PC-3 (cell line): ENCODE results near the gene SACS. TPM values are rescaled to one million over a fixed set of nuclear protein-coding genes. Genes with fewer than 3 reads are reported as not detected.

Experiments used
- ATAC-seq: fragments of 200-7000 bp; cut with Tn5 transposase; 2 replicates; pipeline ENCODE4 v1.9.1; 2020; ENCODE audit warnings: mild to moderate bottlenecking, moderate library complexity
- BruUV-seq: library from RNA; stranded (reverse); fragments of 400-500 nt; replicated peaks from 2 replicates; lab custom pipeline; 2021; lab: Mats Ljungman, UMichigan
- CTCF ChIA-PET: fragments of 300-600 bp; sonication (Branson Sonifier 250); formaldehyde crosslinking; loops from one replicate; lab custom pipeline; 2022; ENCODE audit warnings: antibody characterized with exemption; lab: Charles Lee
- POLR2A ChIA-PET: fragments of 300-600 bp; sonication (Branson Sonifier 250); formaldehyde crosslinking; loops from one replicate; lab custom pipeline; 2022; ENCODE audit warnings: antibody characterized with exemption; ENCODE audit not compliant: unreplicated experiment; lab: Charles Lee
- DNase-seq: peaks from one replicate; pipeline ENCODE4 v3.0.0-alpha.2; 2015
- H2AFZ ChIP-seq: fragments of 300-600 bp; sonication (generic); 2 replicates; pipeline ENCODE4 v1.6.0; 2016; ENCODE audit warnings: antibody characterized with exemption, low read length
- H3F3A ChIP-seq: fragments of 300-600 bp; sonication (generic); one replicate; pipeline ENCODE4 v1.6.0; 2017; ENCODE audit warnings: antibody characterized with exemption, low read length, control low read depth, mild to moderate bottlenecking; ENCODE audit not compliant: unreplicated experiment
- H3K27ac ChIP-seq: fragments of 300-600 bp; sonication (generic); 2 replicates; pipeline ENCODE4 v1.5.1; 2016; ENCODE audit warnings: mild to moderate bottlenecking, low read length
- H3K27me3 ChIP-seq: fragments of 300-600 bp; sonication (generic); 2 replicates; pipeline ENCODE4 v1.6.1; 2016; ENCODE audit warnings: low read length, mixed read lengths
- H3K36me3 ChIP-seq: fragments of 300-600 bp; sonication (generic); 2 replicates; pipeline ENCODE4 v1.6.1; 2016; ENCODE audit warnings: low read depth, mixed run types, low read length, mixed read lengths
- H3K4me1 ChIP-seq: fragments of 300-600 bp; sonication (generic); 2 replicates; pipeline ENCODE4 v1.5.1; 2016; ENCODE audit warnings: low read length; ENCODE audit not compliant: insufficient read depth
- H3K4me2 ChIP-seq: fragments of 300-600 bp; sonication (generic); 2 replicates; pipeline ENCODE4 v1.6.0; 2016; ENCODE audit warnings: low read length
- H3K4me3 ChIP-seq: fragments of 300-600 bp; sonication (generic); 2 replicates; pipeline ENCODE4 v1.5.1; 2016; ENCODE audit warnings: mild to moderate bottlenecking, low read length, mixed read lengths
- H3K79me2 ChIP-seq: fragments of 300-600 bp; sonication (generic); 2 replicates; pipeline ENCODE4 v1.6.1; 2017; ENCODE audit warnings: low read length, mixed read lengths
- H3K9ac ChIP-seq: fragments of 300-600 bp; sonication (generic); 2 replicates; pipeline ENCODE4 v1.6.0; 2016; ENCODE audit warnings: mild to moderate bottlenecking, low read length
- H3K9me2 ChIP-seq: fragments of 300-600 bp; sonication (generic); replicated peaks from 2 replicates; pipeline ENCODE4 v1.6.1; 2016; ENCODE audit warnings: mixed run types, low read length, mixed read lengths
- H3K9me3 ChIP-seq: fragments of 300-600 bp; sonication (generic); 2 replicates; pipeline ENCODE4 v1.6.1; 2016; ENCODE audit warnings: low read length, mixed read lengths
- H4K20me1 ChIP-seq: fragments of 300-600 bp; sonication (generic); 2 replicates; pipeline ENCODE4 v1.6.1; 2016; ENCODE audit warnings: low read length, mixed read lengths
- CTCF ChIP-seq: fragments of 300-600 bp; sonication (generic); conservative IDR thresholded peaks from 2 replicates; pipeline ENCODE4 v1.5.1; 2017; ENCODE audit warnings: antibody characterized with exemption, low read depth, mild to moderate bottlenecking, low read length
- EZH2 ChIP-seq: fragments of 300-600 bp; sonication (generic); IDR thresholded peaks from one replicate; pipeline ENCODE4 v1.6.1; 2017; ENCODE audit warnings: antibody characterized with exemption, mild to moderate bottlenecking, low read length; ENCODE audit not compliant: unreplicated experiment
- EZH2phosphoT487 ChIP-seq: fragments of 300-600 bp; sonication (generic); IDR thresholded peaks from 2 replicates; pipeline ENCODE4 v1.6.1; 2018; ENCODE audit warnings: mild to moderate bottlenecking, antibody characterized with exemption, low read length, borderline replicate concordance
- intact Hi-C: fragments of 100-400 bp; cut with micrococcal nuclease; formaldehyde crosslinking; loops from 2 replicates; pipeline ENCODE4 v1.9.0; 2023
- total RNA-seq: library from RNA; depleted of rRNA; stranded (reverse); fragments of >200 nt; gene quantifications from 2 replicates; pipeline ENCODE4 v1.2.3, GENCODE V29; 2014

Gene SACS
- total RNA-seq, 1 experiment from 2014 or later: 31.6 TPM

DNA sequence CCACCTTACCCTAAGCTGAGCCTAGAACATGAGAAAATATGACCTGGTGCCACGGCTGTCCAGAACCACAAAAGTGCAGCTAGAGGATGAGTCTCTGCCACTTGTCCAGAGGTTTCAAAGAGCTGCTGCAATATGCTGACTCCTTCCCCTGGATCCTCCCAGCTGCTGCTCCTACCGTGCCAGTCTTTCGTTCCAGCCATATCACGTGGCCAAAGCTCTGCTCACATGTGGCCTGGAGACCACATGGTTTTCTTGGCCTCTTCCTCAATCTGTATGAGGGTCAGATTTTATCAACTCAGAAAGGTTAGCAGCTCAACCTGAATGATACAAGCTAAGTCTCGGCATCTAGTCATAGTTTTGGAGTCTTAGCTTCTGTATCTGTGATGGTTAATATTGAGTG lies 3.2 kb upstream of the SACS start:
- ATAC-seq (no peak), DNase-seq (no peak)
- Histone ChIP-seq H3K9me2 (no peaks in the 10 kb centered on the region), H4K20me1 (no peaks in the 10 kb centered on the region), H3F3A (no peaks in the 10 kb centered on the region), H3K9me3 (no peaks in the 10 kb centered on the region), H3K79me2 (no peaks in the 10 kb centered on the region), H3K27ac (no peak overlapping the region), H3K4me3 (no peak overlapping the region), H3K9ac (no peak overlapping the region), H2AFZ (no peak overlapping the region), H3K36me3 (no peaks in the 10 kb centered on the region), H3K4me1 (peaks cover 5% of the 10 kb centered on the region; the same call in 1 of the 2 replicates), H3K4me2 (no peak overlapping the region), H3K27me3 (no peaks in the 10 kb centered on the region)
- CTCF ChIA-PET: interaction anchor here (0.6 kb wide), 1 partner anchor 311 kb away, joined by 3 read pairs; no protein-coding TSS in a partner anchor
- no TSS peak for BruUV-seq
- POLR2A ChIA-PET: no interaction called here
- intact Hi-C loops: no loop called here
- TF ChIP-seq EZH2 (no peak), EZH2phosphoT487 (no peak), CTCF (no peak)

GRCh38 chr13:23434491-23434890 lies 989 bp upstream of the SACS start:
- ChIA-PET CTCF (no interaction called here), POLR2A (interaction anchor here (0.5 kb wide), 1 partner anchor 45 kb away, joined by 4 read pairs; no protein-coding TSS in a partner anchor)
- Histone ChIP-seq H3K36me3 (no peaks in the 10 kb centered on the region), H3K4me3 (no peak overlapping the region), H2AFZ (no peak overlapping the region), H3K4me1 (no peaks in the 10 kb centered on the region), H3K9ac (no peak overlapping the region), H3K9me2 (no peaks in the 10 kb centered on the region), H4K20me1 (no peaks in the 10 kb centered on the region), H3K9me3 (no peaks in the 10 kb centered on the region), H3K79me2 (no peaks in the 10 kb centered on the region), H3K27ac (no peak overlapping the region), H3K4me2 (no peak overlapping the region), H3K27me3 (no peaks in the 10 kb centered on the region), H3F3A (no peaks in the 10 kb centered on the region)
- intact Hi-C loops: no loop called here
- ATAC-seq (no peak), DNase-seq (no peak)
- no peak for TF ChIP-seq EZH2phosphoT487
- no peak for TF ChIP-seq EZH2
- no peak for TF ChIP-seq CTCF
- no TSS peak for BruUV-seq

- no peak overlapping the region for H3K27ac ChIP-seq
- H3K27me3 ChIP-seq: no peaks in the 10 kb centered on the region
- peak overlapping the region; percentile 78 for H3K4me2 ChIP-seq
- no peaks in the 10 kb centered on the region for H3F3A ChIP-seq
- no peak overlapping the region for H3K9ac ChIP-seq
- H3K4me3 ChIP-seq: peak overlapping the region; percentile 76
- no peak for DNase-seq
- no peaks in the 10 kb centered on the region for H4K20me1 ChIP-seq
- peaks cover 9% of the 10 kb centered on the region for H3K4me1 ChIP-seq
- no peaks in the 10 kb centered on the region for H3K79me2 ChIP-seq
- ChIA-PET CTCF (no interaction called here), POLR2A (interaction anchor here (0.5 kb wide), 1 partner anchor 525 kb away, joined by 5 read pairs; no protein-coding TSS in a partner anchor)
- H3K9me3 ChIP-seq: no peaks in the 10 kb centered on the region
- no TSS peak for BruUV-seq
- TF ChIP-seq EZH2phosphoT487: no peak
- intact Hi-C loops: no loop called here
- no peak overlapping the region for H2AFZ ChIP-seq
- H3K36me3 ChIP-seq: no peaks in the 10 kb centered on the region
- H3K9me2 ChIP-seq: no peaks in the 10 kb centered on the region
- ATAC-seq: no peak
These were observed 876 bp downstream of the SACS start for GRCh38 chr13:23432626-23433025.
